Activated T-cell treated with anti-CD3 and anti-CD28 coated beads for 1 hour (primary cell): Measurements from ENCODE around the gene UBE2E1.
A peak's percentile ranks its signal among the peaks of the same experiment; 100 is the strongest.

Experiments used
- DNase-seq: peaks from one replicate; pipeline ENCODE4 v3.0.0-alpha.2; 2020; ENCODE audit warnings: low read depth

UBE2E1 gene

GRCh38 chr3:23805633-23806533, at the start of gene UBE2E1:
Gene UBE2E1, plus strand, starts transcription at chr3:23805955. Its CDS starts 1,315 bp downstream, at chr3:23807270.
- DNase-seq: peak; percentile 54

GRCh38 chr3:23756206-23756840, 49.4 kb upstream of the UBE2E1 start:
- no peak for DNase-seq

- no peak for DNase-seq
These were observed 47.4 kb upstream of the UBE2E1 start for GRCh38 chr3:23758253-23758838.

- DNase-seq: no peak
These were observed 45.4 kb upstream of the UBE2E1 start for GRCh38 chr3:23760325-23760724.

- no peak for DNase-seq
These were observed 44.8 kb upstream of the UBE2E1 start for GRCh38 chr3:23760871-23761373.

- DNase-seq: no peak
These were observed 44.3 kb upstream of the UBE2E1 start for GRCh38 chr3:23761440-23761896.

GRCh38 chr3:23762214-23762613, 43.5 kb upstream of the UBE2E1 start:
- DNase-seq: no peak

- no peak for DNase-seq
These were observed 42.8 kb upstream of the UBE2E1 start for GRCh38 chr3:23762759-23763477.

- DNase-seq: no peak
These were observed 41.3 kb upstream of the UBE2E1 start for GRCh38 chr3:23764407-23764806.

- no peak for DNase-seq
These were observed 38.2 kb upstream of the UBE2E1 start for GRCh38 chr3:23767546-23767945.

- no peak for DNase-seq
These were observed 30.4 kb upstream of the UBE2E1 start for GRCh38 chr3:23775254-23775909.

GRCh38 chr3:23776352-23776891, 29.3 kb upstream of the UBE2E1 start:
- no peak for DNase-seq

- no peak for DNase-seq
These were observed 27.3 kb upstream of the UBE2E1 start for GRCh38 chr3:23778446-23778845.

- DNase-seq: no peak
These were observed 25.9 kb upstream of the UBE2E1 start for GRCh38 chr3:23779841-23780240.

GRCh38 chr3:23781051-23781450, 24.7 kb upstream of the UBE2E1 start:
- no peak for DNase-seq

GRCh38 chr3:23781871-23782270, 23.9 kb upstream of the UBE2E1 start:
- no peak for DNase-seq

- no peak for DNase-seq
These were observed 20.6 kb upstream of the UBE2E1 start for GRCh38 chr3:23785097-23785645.

- no peak for DNase-seq
These were observed 19.9 kb upstream of the UBE2E1 start for GRCh38 chr3:23785882-23786281.

- no peak for DNase-seq
These were observed 14.1 kb upstream of the UBE2E1 start for GRCh38 chr3:23791678-23792077.

- DNase-seq: no peak
These were observed 12.1 kb upstream of the UBE2E1 start for GRCh38 chr3:23793528-23794134.
